Skeletal muscle cell (primary cell): ENCODE results near the gene HSCB.
A peak's percentile ranks its signal among the peaks of the same experiment; 100 is the strongest.

Source experiments
- DNase-seq: peaks from one replicate; pipeline ENCODE4 v3.0.0-alpha.2; 2010; ENCODE audit warnings: low read depth
- H3K4me3 ChIP-seq: 2 replicates; pipeline ENCODE4 v1.5.1; 2011; ENCODE audit warnings: low read depth, mild to moderate bottlenecking, control low read depth, low read length, moderate library complexity

HSCB gene

DNA sequence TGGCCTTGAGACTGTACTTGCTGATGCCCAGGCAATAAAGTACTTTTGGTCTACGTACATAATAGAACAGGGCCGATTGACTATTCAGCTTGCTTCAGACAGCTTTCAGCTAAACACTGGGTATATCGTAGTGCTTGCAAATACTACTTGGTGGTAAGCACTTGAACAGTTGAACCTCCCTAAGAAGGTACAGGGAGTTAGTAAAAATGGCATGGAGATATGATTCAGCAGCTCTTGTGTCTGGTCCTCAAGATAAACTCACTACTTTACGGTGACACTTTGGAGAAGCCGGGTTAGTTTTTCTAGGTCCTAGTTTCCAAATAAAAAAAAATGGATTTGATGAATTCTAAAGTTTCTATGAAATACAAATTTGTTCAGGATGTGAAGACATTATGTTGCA lies 38.0 kb downstream of the HSCB start:
- no peak for DNase-seq

DNA sequence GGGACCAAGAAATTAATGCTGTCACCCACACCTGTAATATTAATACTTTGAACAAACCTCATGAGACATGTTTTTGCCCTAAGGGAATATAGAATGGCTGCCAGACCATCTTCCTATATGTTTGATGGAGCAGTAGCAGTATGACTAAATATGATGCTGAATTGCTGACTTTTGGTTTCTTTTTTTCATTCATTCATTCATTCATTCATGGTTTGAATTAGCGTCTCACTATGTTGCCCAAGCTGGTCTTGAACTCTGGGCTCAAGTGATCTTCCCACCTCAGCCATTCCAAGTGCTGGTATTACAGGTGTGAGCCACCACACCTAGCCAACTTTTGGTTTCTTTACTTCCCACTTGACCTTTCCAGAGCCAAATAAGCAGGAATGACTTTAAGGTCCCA lies 38.5 kb downstream of the HSCB start:
- DNase-seq = no peak

More for the DNA sequence above, 38.0 kb downstream of the HSCB start:
- no peak overlapping the region for H3K4me3 ChIP-seq

DNA sequence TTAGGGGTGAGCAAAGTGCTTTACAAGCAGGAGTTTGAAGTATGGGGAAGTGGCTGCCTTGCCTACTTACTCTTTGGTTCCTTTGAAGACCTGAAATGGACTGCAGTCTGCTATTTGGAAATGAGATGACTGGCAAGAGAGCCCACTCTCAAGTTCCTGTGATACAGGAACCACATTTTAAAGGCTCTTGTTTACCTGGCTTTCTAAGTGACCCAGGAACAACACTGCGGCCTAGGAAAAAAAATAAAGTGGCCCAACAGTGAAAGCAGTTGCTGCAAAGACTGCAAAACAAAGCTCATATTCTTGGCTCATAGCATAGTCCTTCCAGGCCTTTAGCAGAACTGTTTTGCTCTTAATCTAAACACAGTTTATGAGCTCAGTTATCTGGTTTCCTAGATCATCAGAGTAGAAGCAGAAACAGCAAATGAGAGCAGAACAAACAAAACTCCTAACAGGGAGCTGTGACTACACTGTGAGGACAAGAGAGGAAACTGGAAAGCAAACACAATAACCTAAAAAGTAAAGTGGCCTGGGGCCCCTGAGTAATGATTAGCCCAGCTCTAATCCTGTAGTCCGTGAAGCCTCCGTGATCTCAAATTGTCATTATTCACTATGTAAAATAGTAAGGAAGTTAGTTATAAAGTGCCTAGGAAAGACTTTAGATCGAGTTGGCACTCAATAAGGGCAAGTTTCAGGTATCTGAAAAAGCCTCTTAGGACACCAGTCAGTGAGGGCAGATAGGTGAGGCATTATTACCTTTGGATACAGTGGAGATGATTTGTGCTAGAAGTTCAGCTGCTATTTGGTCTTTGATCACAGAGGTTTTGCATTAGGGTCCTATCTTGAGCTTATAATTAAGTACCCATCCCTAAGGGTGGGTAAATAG lies 42.2 kb downstream of the HSCB start:
- no peak overlapping the region for H3K4me3 ChIP-seq
- DNase-seq = no peak

More for the DNA sequence above, 38.5 kb downstream of the HSCB start:
- H3K4me3 ChIP-seq = no peak overlapping the region

DNA sequence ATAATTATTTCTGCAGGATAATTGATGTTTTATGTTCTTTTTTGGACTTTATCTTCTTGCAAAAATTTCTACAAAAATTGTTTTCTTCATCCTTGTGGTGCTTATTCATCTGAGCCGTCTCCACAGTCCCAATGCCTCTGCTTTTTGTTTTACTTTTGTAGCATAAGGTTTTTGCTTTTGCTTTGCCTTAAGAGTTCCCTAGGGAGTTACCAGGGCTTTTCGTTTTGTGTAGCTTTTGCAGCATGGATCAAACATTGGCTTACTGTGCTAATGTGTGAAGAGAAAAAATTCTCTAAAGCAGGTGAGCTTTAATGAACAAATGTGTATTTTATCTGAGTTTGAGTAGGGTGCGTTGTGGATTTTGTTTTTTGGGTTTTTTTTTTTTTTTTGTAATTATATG lies 46.8 kb downstream of the HSCB start:
- H3K4me3 ChIP-seq = no peak overlapping the region
- no peak for DNase-seq

DNA sequence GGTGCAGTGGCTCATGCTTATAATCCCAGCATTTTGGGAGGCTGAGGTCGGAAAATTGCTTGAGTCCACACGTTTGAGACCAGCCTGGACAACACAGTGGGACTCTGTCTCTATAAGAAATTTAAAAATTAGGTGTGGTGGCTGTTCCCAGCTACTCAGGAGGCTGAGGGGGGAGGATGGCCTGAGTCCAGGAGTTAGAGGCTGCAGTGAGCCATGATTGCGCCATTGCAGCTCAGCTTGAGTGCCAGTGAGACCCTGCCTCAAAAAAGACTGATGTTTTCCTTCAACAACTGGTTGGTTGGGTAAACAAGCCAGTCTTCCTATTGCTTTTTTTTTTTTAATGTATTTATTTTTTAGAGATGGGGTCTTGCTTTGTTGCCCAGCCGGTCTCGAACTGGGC lies 49.3 kb downstream of the HSCB start:
- no peak overlapping the region for H3K4me3 ChIP-seq
- no peak for DNase-seq

DNA sequence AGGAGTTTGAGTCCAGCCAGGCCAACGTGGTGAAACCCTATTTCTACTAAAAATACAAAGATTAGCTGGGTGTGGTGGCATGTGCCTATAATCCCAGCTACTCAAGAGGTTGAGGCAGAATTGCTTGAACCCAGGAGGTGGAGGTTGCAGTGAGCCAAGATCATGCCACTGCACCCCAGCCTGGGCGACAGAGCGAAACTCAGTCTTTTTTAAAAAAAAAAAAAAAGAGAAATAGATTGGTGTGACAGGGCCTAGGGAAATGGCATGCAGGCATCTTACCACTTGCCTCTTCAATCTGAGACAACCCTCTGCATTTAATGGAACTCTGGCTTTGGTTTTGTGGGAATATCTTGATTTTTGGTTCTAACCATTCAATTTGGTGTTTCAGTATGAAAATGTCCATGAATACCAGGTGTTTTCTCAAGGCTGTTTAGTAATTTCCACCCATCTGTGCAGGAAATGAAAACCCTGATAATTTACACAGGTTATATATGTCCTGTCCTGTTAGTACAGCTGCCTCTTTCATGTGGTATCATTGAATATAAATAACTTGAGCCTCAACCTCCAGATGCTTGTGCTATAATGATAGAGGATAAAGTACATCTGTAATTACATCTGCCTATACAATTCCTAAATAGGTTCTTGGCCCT lies 50.1 kb downstream of the HSCB start:
- DNase-seq = no peak
- H3K4me3 ChIP-seq = no peak overlapping the region

DNA sequence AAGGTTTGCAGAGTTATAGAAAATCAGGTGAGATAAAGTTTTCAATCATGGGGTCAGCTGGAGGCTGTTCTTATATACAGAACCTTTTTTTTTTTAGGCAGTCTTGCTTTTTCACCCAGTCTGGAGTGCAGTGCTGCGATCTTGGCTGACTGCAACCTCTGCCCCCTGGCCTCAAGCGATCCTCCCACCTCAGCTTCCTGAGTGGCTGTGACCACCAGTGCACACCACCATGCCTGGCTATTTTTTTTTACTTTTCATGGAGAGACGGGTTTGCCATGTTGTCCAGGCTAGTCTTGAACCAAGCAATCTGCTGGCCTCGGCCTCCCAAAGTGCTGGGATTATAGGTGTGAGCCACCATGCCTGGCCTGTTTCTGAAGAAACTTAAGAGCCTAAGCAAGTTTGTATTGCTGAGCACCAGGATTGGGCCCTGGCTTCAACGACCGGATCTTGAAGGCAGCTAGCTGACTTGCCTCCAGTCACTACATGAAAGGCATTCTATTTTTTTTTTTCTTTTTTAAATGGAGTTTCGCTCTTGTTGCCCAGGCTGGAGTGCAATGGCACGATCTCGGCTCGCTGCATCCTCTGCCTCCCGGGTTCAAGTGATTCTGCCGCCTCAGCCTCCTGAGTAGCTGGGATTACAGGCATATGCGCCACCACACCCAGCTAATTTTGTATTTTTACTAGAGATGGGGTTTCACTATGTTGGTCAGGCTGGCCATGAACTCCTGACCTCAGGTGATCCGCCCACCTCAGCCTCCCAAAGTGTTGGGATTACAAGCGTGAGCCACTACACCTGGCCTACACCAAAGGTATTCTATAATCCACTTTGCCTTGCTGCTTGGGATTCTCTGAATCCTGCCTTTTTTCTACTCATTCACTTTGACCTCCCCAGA lies 50.9 kb downstream of the HSCB start:
- no peak for DNase-seq
- no peak overlapping the region for H3K4me3 ChIP-seq

DNA sequence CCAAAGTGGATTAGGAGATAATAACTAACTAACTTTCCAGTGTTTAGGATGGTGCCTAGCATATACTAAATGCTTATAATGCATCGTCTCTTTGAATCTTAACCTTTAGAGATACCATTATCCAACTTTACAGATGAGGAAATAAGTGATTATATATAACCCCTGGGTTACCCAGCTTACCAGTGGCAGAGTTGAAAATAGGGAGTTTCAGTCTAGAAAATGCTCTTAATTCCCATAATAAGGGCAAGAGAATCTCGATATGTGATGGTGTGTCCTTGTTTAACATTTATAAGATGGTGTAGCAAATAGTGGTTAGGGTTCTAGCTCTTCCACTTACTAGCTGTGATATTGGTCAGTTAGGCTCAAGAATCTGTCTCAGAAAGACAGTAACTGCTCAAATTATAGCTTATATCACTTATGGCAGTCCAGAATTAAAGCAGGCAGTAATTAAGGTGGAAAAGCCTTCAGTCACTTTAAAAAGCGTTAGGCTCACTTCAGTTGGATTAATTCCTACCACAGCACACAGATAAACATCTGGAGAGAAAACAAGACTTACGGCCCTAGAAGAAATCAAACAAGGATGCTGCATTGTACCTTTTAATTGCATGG lies 52.2 kb downstream of the HSCB start:
- H3K4me3 ChIP-seq = no peak overlapping the region
- no peak for DNase-seq

DNA sequence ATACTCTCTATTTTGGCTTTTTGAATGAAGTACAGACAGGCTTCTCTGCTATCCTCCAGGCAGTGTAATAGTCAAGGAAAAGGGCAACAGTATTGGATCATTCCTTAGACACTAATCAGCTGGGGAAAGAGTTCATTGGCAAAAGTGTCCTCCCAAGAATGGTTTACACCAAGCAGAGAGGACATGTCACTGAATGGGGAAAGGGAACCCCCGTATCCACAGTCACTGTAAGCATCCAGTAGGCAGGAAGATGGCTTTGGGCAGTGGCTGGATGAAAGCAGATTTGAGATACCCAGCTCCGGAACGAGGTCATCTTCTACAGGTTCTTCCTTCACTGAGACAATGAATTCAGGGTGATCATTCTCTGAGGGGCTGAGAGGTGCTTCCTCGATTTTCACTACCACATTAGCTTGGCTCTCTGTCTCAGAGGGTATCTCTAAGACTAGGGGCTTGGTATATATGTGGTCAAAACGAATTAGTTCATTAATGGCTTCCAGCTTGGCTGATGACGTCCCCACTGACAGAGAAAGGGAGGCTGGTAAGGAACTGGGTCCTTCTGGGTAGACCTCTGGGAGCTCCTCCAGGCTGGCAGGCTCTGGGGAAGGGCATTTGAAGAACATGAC lies 53.3 kb downstream of the HSCB start:
- DNase-seq = no peak

DNA sequence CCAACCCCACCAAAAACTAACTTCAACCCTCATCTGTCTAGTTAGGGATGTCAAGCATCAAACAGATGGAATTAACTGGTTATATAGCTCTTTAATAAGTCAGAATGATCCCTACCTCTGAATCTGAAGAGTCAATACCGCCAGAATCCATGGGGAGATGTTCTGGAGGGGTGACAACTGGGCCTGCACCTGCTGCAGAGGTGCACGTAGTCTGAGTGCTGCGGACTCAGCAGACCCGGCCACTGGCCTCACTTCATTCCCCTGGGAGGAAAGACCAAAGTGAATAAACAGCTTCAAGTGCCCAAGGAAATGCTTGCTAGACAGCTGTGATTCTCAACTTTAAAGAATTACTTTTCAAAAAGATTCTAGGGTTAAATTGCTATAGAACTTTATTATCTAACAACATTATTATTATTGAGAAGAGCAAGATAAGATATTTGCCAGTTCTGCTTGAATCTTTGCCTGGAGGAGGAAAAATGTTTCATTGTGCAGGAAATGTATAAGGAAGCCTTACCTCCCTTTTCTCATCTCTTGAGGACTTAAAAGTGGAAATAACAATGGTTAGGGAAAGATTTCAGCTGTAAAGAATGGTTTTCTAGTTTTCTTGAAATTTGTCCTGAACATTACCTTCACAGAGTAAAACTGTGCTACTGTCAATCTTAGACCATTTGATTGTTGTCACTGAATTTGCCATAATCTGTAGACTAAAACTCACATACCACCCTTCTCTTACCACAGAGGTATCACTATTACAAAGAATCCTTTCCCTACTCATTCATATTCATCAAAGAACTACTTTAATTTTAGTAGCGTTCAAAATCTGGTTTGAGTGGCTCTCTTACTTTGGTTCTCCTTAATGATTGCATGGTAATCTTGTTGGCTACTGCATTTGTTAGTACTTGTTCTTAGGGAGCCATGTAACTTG lies 54.4 kb downstream of the HSCB start:
- H3K4me3 ChIP-seq = no peak overlapping the region
- DNase-seq = no peak

More for the DNA sequence above, 53.3 kb downstream of the HSCB start:
- H3K4me3 ChIP-seq = no peak overlapping the region

DNA sequence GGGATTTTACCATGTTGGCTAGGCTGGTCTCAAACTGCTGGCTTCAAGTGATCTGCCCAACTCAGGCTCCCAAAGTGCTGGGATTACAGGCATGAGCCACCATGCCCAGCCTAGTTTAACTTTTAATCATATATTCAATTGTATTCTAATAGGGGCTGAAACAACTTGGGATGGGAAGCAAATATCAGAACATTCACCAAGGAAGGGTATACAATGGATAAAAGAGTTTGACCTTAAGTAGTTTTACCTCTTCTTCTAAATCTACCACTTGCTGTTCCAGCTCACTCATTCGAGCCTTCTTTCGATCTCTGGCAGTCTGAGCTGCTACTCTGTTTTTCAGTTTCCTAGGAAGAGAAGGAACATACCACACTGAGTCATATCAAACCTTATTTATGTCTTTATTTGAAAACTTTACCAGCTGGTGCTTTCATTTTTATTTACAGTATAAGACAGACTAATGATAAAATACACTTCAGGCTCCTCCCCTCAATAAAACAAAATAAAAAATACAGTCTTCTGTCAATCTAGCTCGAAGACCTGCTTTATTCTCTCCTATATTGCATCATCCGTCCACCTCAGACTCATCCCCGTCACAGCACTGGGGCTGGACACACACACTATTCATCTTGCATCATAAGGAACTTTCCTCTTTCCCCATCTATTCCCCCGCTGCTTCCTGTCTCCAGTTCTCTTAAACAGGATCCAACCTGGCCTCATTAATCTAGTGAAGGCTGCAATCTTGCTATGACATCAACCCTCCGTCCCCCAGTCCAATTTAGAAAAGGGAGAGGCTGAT lies 57.2 kb downstream of the HSCB start:
- DNase-seq = peak; percentile 88

DNA sequence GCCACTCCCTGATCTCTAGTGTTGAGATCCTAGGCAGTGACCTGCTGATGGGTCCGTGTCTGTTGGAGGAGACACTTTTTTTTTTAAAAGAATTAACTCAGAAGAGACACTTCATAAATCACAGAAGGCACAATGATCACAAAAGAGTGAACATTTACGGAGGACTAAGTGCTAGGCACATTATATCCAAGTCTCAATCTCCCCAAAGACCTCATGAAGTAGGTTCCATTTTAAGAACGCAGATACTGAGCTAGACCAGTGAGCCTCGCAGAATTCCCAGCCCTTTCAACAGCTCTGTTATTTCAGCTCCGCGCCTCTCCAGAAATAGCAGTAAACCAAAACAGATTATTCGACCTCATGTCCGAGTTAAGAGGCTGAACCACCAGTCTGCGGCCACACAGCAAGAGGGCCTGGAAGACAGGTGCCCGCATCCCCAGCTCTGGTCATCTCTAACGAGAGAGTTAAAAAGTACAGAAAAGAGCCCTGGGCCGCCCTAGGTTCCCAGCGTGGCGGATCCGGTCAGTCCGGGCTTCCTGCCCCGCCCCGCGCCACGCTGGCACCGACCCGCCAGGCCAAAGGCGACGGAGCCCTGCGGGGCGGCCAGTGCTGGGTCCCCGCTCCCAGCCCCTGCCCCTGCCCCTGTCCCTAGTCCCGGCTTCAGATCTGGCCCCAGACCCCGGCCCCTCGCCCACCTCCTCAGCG lies 57.9 kb downstream of the HSCB start:
- peak overlapping the region; percentile 78 for H3K4me3 ChIP-seq
- DNase-seq = peak; percentile 21

More for the DNA sequence above, 57.2 kb downstream of the HSCB start:
- H3K4me3 ChIP-seq = peak overlapping the region; percentile 78

DNA sequence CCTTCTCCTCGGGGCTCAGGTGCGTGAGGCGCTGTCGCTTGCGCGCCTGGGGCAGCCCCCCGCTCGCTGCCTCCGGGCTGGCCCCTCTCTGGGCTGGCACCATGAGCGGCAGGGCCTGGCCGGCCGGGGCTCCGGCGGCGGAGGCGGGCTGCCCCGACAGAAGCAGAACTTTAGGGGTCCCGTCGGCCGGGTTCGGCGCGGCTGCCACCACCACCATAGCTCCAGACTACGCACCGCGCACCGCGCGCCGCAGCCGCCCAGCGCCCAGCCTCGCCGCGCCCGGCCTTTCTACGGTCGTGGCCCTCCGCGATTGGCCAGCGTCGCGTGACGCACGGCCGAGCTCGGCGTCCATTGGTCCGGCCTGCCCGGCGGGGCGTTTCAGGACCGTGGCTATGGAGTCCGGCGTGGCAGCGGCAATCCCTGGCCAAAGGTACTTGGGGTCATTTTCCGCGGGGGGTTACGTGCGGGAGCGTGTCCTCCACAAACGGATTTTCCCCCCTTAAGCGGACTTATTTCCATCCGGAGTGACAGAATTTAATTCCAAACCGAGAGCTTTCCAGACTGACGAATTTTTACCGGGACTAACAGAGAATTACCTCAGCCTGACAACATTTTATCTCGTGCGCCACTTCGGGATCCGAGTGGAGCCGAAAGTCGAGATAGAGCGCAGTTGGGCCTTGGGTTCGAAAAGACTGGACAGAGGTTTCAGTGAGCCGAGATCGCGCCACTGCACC lies 58.6 kb downstream of the HSCB start, which contains the start of gene XBP1:
Gene XBP1 (minus strand): TSS at position 262 of the 734 bp plus-strand sequence.
- peak; percentile 85 for DNase-seq
- H3K4me3 ChIP-seq = peak within 1 kb of the TSS; percentile 78

DNA sequence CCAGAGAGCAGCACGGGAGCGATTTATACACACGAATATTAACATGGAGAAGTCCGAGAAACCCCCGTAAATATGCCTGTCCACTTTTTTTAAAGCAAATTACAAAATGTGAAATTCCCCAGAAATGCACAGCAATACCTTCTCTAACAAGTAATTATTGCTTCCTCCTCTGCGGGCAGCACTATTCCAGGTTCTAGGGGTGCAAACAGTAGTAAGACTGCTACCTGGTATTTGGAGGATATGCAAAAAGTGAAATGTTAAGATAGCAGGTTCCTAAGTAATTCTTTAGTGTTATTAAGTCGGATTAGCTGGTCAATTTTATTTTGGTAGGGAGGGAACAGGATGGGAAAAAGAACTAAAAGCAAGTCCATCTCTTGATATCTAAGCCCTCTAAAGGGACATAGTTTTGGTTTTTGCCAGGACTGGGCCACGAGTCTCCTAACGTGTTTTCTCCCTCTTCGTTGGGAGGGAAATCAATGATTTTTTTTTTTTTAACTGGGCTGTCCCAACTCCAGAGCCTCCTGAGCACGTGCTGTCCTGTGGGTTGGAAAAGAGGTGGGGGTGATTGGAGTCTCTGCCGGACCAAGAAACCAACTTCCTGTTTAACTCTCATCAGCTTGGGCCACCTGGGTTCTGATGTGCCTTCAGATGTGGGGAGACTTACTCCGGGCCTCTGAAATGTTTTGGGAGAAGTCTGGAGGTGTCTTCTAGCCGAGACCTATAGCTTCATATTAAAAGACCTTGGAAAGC lies 60.2 kb downstream of the HSCB start:
- peak overlapping the region; percentile 27 for H3K4me3 ChIP-seq
- no peak for DNase-seq

DNA sequence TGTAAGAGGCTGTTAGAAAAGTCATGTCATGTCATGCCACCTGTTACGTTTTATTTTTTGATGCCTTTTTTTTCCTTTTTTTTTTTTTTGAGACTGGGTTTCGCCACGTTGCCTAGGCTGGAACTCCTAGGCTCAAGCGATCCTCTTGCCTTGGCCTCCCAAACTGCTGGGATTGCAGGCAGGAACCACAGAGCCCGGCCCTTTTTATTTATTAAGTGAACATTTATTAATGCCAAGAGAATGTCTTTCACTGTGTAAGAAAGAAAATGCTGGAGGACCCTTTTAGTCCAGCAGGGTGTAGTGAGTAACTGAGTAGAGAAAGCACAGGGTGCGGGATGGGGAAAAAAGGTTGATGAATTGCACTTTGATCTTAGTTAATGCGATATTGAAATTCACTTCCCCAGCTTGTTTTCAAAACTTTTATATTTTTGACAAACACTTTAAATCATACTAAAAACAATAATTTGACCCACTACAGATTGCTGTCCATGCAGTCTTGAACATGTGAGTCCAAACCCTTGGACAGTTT lies 60.8 kb downstream of the HSCB start:
- no peak for DNase-seq
- H3K4me3 ChIP-seq = no peak overlapping the region
